GM15510 (cell line): ENCODE results near the gene NXN.

Source experiments
- POLR2A ChIP-seq: IDR thresholded peaks from 3 replicates; pipeline ENCODE4 v1.6.1; 2011; ENCODE audit warnings: borderline replicate concordance; ENCODE audit not compliant: insufficient read length; ENCODE audit errors: extremely low read depth

Gene NXN

GRCh38 chr17:921161-921560 lies 58.4 kb downstream of the NXN start:
- TF ChIP-seq POLR2A = no peak

GRCh38 chr17:920190-920589 lies 59.4 kb downstream of the NXN start:
- no peak for TF ChIP-seq POLR2A

- TF ChIP-seq POLR2A = no peak
Observed at GRCh38 chr17:917941-918740, 61.4 kb downstream of the NXN start.

- TF ChIP-seq POLR2A = no peak
Observed at GRCh38 chr17:917391-917811, 62.2 kb downstream of the NXN start.

GRCh38 chr17:916315-916714 lies 63.3 kb downstream of the NXN start:
- no peak for TF ChIP-seq POLR2A

GRCh38 chr17:915538-916201 lies 63.9 kb downstream of the NXN start:
- TF ChIP-seq POLR2A = no peak

GRCh38 chr17:914561-914960 lies 65.0 kb downstream of the NXN start:
- no peak for TF ChIP-seq POLR2A

- TF ChIP-seq POLR2A = no peak
Observed at GRCh38 chr17:913207-913606, 66.4 kb downstream of the NXN start.

- no peak for TF ChIP-seq POLR2A
Observed at GRCh38 chr17:909642-910323, 69.8 kb downstream of the NXN start.

- TF ChIP-seq POLR2A = no peak
Observed at GRCh38 chr17:907725-908124, 71.9 kb downstream of the NXN start.

- no peak for TF ChIP-seq POLR2A
Observed at GRCh38 chr17:903691-904481, 75.7 kb downstream of the NXN start.

- no peak for TF ChIP-seq POLR2A
Observed at GRCh38 chr17:902463-902862, 77.1 kb downstream of the NXN start.

- no peak for TF ChIP-seq POLR2A
Observed at GRCh38 chr17:901964-902363, 77.6 kb downstream of the NXN start.

- TF ChIP-seq POLR2A = no peak
Observed at GRCh38 chr17:901191-901950, 78.2 kb downstream of the NXN start.
